Measurements from ENCODE around the gene DTHD1. TPM values are rescaled to one million over a fixed set of nuclear protein-coding genes. Genes with fewer than 3 reads are reported as not detected.
A peak's percentile ranks its signal among the peaks of the same experiment; 100 is the strongest.

DTHD1 gene
- total and polyA plus RNA-seq, 10 donors, result 0.18 to 12.2 (median 8.7) TPM

GRCh38 chr4:36349938-36350549 is 68.6 kb downstream of the DTHD1 start:
- H3K4me3 ChIP-seq, result no peak overlapping the region
- peaks cover 0 to 28% (median 14%) of the 10 kb centered on the region in 6 donors for H3K4me1 ChIP-seq
- DNase-seq, result no peak
- H3K27me3 ChIP-seq (replicated peaks in 1 of 7), result no peaks in the 10 kb centered on the region
- intact Hi-C loops (cut with DNase I; ENCODE audit: low total_unique reads), result loop anchor here (5.0 to 10.0 kb wide), 2 partner anchors 42 to 1035 kb away; no protein-coding TSS in a partner anchor
- TF ChIP-seq POLR2A (IDR thresholded peaks at IDR 0.05) (no peak), POLR2AphosphoS5 (IDR thresholded peaks at IDR 0.05) (no peak)
- TF ChIP-seq, protein P1, sequence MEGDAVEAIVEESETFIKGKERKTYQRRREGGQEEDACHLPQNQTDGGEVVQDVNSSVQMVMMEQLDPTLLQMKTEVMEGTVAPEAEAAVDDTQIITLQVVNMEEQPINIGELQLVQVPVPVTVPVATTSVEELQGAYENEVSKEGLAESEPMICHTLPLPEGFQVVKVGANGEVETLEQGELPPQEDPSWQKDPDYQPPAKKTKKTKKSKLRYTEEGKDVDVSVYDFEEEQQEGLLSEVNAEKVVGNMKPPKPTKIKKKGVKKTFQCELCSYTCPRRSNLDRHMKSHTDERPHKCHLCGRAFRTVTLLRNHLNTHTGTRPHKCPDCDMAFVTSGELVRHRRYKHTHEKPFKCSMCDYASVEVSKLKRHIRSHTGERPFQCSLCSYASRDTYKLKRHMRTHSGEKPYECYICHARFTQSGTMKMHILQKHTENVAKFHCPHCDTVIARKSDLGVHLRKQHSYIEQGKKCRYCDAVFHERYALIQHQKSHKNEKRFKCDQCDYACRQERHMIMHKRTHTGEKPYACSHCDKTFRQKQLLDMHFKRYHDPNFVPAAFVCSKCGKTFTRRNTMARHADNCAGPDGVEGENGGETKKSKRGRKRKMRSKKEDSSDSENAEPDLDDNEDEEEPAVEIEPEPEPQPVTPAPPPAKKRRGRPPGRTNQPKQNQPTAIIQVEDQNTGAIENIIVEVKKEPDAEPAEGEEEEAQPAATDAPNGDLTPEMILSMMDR (IDR thresholded peaks at IDR 0.05 in 8 of 11, conservative IDR thresholded peaks at IDR 0.05 in 3 of 11), result no peak
- H3K36me3 ChIP-seq, result no peaks in the 10 kb centered on the region
- H3K27ac ChIP-seq, result no peak overlapping the region
- WGBS, 5 donors, result 87 to 91% (median 88%) methylated on average over 4 of the region's 4 CpGs
- no peaks in the 10 kb centered on the region for H3K9me3 ChIP-seq

GRCh38 chr4:36351082-36351666 is 69.8 kb downstream of the DTHD1 start:
- Histone ChIP-seq H3K4me1 (peaks cover 0 to 28% (median 14%) of the 10 kb centered on the region in 6 donors), H3K27ac (no peak overlapping the region), H3K36me3 (no peaks in the 10 kb centered on the region), H3K9me3 (no peaks in the 10 kb centered on the region), H3K27me3 (replicated peaks in 1 of 7) (no peaks in the 10 kb centered on the region), H3K4me3 (no peak overlapping the region)
- TF ChIP-seq, protein P1 (IDR thresholded peaks at IDR 0.05 in 8 of 11, conservative IDR thresholded peaks at IDR 0.05 in 3 of 11), result peak; percentile 60 to 85 (median 76)
- TF ChIP-seq POLR2AphosphoS5 (IDR thresholded peaks at IDR 0.05), result no peak
- DNase-seq, result peak; percentile 82
- WGBS, 5 donors, result 12 to 17% (median 14%) methylated on average over 2 of the region's 2 CpGs
- intact Hi-C loops (cut with DNase I; ENCODE audit: low total_unique reads), result loop anchor here (10.0 kb wide), 1 partner anchor 1034 kb away; no protein-coding TSS in a partner anchor

GRCh38 chr4:36353998-36354397 is 72.6 kb downstream of the DTHD1 start:
- H3K27me3 ChIP-seq (replicated peaks in 1 of 7), result no peaks in the 10 kb centered on the region
- peaks cover 0 to 17% (median 5%) of the 10 kb centered on the region in 6 donors for H3K4me1 ChIP-seq
- intact Hi-C loops (cut with DNase I; ENCODE audit: low total_unique reads), result loop anchor here (10.0 kb wide), 1 partner anchor 1031 kb away; no protein-coding TSS in a partner anchor
- TF ChIP-seq POLR2A (IDR thresholded peaks at IDR 0.05) (no peak), POLR2AphosphoS5 (IDR thresholded peaks at IDR 0.05) (no peak)
- TF ChIP-seq, protein P1 (IDR thresholded peaks at IDR 0.05 in 8 of 11, conservative IDR thresholded peaks at IDR 0.05 in 3 of 11), result no peak
- H3K36me3 ChIP-seq, result no peaks in the 10 kb centered on the region
- H3K27ac ChIP-seq, result no peak overlapping the region
- H3K9me3 ChIP-seq, result no peaks in the 10 kb centered on the region
- DNase-seq, result no peak
- H3K4me3 ChIP-seq, result no peak overlapping the region
- WGBS, 5 donors, result 39 to 66% (median 56%) methylated on average over 2 of the region's 2 CpGs

DNA sequence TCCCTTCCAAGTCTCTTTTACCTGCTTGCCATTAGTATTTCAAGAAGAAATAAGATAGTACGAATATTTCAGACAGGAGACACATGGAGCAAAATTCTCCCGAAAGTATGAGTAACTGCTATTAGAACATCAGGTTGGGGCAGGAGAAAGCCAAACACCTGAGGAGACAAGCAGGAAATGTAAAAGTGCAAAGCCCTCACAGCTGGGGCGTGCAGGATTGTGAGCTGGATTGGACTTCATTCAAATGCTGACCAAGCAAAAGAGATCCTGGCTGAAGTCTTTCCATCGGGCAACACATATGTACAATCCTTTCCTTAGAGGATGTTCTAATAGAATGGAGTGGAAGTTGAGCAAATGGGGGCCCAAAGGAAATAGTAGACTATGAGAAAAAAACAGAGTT is 76.8 kb downstream of the DTHD1 start:
- H3K27ac ChIP-seq, result no peak overlapping the region
- intact Hi-C loops (cut with DNase I; ENCODE audit: low total_unique reads), result loop anchor here (10.0 kb wide), 1 partner anchor 1027 kb away; no protein-coding TSS in a partner anchor
- no peak overlapping the region for H3K4me3 ChIP-seq
- no peak for DNase-seq
- no peaks in the 10 kb centered on the region for H3K36me3 ChIP-seq
- WGBS, 5 donors, result 70 to 86% (median 82%) methylated on average over 4 of the region's 4 CpGs
- no peaks in the 10 kb centered on the region for H3K9me3 ChIP-seq
- no peaks in the 10 kb centered on the region for H3K4me1 ChIP-seq
- H3K27me3 ChIP-seq (replicated peaks in 1 of 7), result no peaks in the 10 kb centered on the region
- TF ChIP-seq, protein P1 (IDR thresholded peaks at IDR 0.05 in 8 of 11, conservative IDR thresholded peaks at IDR 0.05 in 3 of 11), result no peak
- no peak for TF ChIP-seq POLR2AphosphoS5 (IDR thresholded peaks at IDR 0.05)
- no peak for TF ChIP-seq POLR2A (IDR thresholded peaks at IDR 0.05)
